ENCODE measurements around the gene PCSK1. TPM values are rescaled to one million over a fixed set of nuclear protein-coding genes. Genes with fewer than 3 reads are reported as not detected.

PCSK1 gene
- total and polyA plus RNA-seq, 2 of the 4 experiments (the other 2 are of a cell fraction), result not detected

- WGBS, 2 experiments (ENCODE audit: extremely low coverage in 2 of 2, insufficient read length in 1 of 2), result 0% methylated on average over 3 of the region's 11 CpGs; no CpG with 5 or more reads in 1 of the 2 experiments
- Histone ChIP-seq H3K9me1 (ENCODE audit: insufficient read depth, low read length) (no peaks in the 10 kb centered on the region), H2BK5ac (ENCODE audit: low read depth, low read length, poor library complexity, severe bottlenecking) (no peak overlapping the region), H3K9me3 (ENCODE audit: control insufficient read depth, insufficient read depth, low read length) (peaks cover 7% of the 10 kb centered on the region; the same call in 1 of the 2 replicates), H3K79me1 (ENCODE audit: low read depth in 1 of 2, low read length in 2 of 2) (no peaks in the 10 kb centered on the region), H3K4me3 (ENCODE audit: insufficient read depth, low read depth, low read length) (no peak overlapping the region), H4K91ac (ENCODE audit: insufficient read depth, low read depth, low read length) (no peak overlapping the region), H2BK120ac (ENCODE audit: low read depth, low read length) (no peak overlapping the region), H2AFZ (replicated peaks; ENCODE audit: low read length, poor library complexity) (peak overlapping the region; percentile 1), H2AK9ac (replicated peaks; ENCODE audit: low read depth, low read length, poor library complexity) (no peak overlapping the region), H3K4me1 (ENCODE audit: control insufficient read depth, insufficient read depth, low read length) (no peaks in the 10 kb centered on the region; the same call in 1 of the 2 replicates), H4K5ac (ENCODE audit: low read depth, low read length) (no peak overlapping the region), H3K14ac (replicated peaks; ENCODE audit: low read depth, low read length) (no peak overlapping the region), H3K27me3 (ENCODE audit: control insufficient read depth, insufficient read depth, low read length) (peaks cover 43% of the 10 kb centered on the region), H3K36me3 (ENCODE audit: control insufficient read depth, insufficient read depth, low read length) (no peaks in the 10 kb centered on the region), H3K9ac (ENCODE audit: low read depth, low read length) (no peak overlapping the region), H2AK5ac (ENCODE audit: low read depth, low read length) (no peak overlapping the region), H3K23ac (ENCODE audit: low read depth, low read length) (no peak overlapping the region), H4K8ac (ENCODE audit: low read depth in 2 of 2, low read length in 2 of 2) (no peak overlapping the region), H3K4ac (ENCODE audit: low read depth, low read length) (no peak overlapping the region), H3K27ac (ENCODE audit: insufficient read depth, low read length) (no peak overlapping the region), H3K56ac (ENCODE audit: extremely low read depth, insufficient read depth, low read length) (no peak overlapping the region), H3K4me2 (ENCODE audit: low read depth, low read length) (no peak overlapping the region), H2BK15ac (ENCODE audit: low read depth, low read length) (no peak overlapping the region), H4K20me1 (ENCODE audit: insufficient read depth, low read length) (no peaks in the 10 kb centered on the region), H3K18ac (ENCODE audit: low read depth, low read length) (no peak overlapping the region), H2BK20ac (ENCODE audit: low read depth, low read length) (no peak overlapping the region)
- no TSS peak for BruUV-seq (replicated peaks)
- dilution Hi-C loops (cut with HindIII; ENCODE audit: low sequenced_read_pairs, unreplicated experiment), result no loop called here
- CTCF ChIA-PET, result no interaction called here
- DNase-seq (peak; percentile 74), ATAC-seq (ENCODE audit: low read depth) (peak; percentile 100)
- no peak for TF ChIP-seq RFX5 (IDR thresholded peaks at IDR 0.05; ENCODE audit: low read depth, low read length)
- no peak for TF ChIP-seq CTCF (conservative IDR thresholded peaks at IDR 0.05; ENCODE audit: low read depth, low read length)
- TF ChIP-seq POLR2A (IDR thresholded peaks at IDR 0.05; ENCODE audit: low read depth, low read length), result no peak
- no peak for TF ChIP-seq SMC3 (IDR thresholded peaks at IDR 0.05; ENCODE audit: low read depth, low read length)
- TF ChIP-seq CHD1 (IDR thresholded peaks at IDR 0.05; ENCODE audit: low read depth, low read length), result no peak
- no peak for TF ChIP-seq NFE2L2 (IDR thresholded peaks at IDR 0.05; ENCODE audit: low read depth, low read length)
- TF ChIP-seq BHLHE40 (IDR thresholded peaks at IDR 0.05; ENCODE audit: low read depth, low read length), result no peak
- TF ChIP-seq RCOR1 (IDR thresholded peaks at IDR 0.05; ENCODE audit: insufficient replicate concordance, low read length), result no peak
- no peak for TF ChIP-seq CEBPB (IDR thresholded peaks at IDR 0.05; ENCODE audit: low read depth, low read length)
- TF ChIP-seq MXI1 (IDR thresholded peaks at IDR 0.05; ENCODE audit: borderline replicate concordance, low read depth, low read length), result no peak
- no peak for TF ChIP-seq RAD21 (IDR thresholded peaks at IDR 0.05; ENCODE audit: low read length)
- no peak for TF ChIP-seq FOS (IDR thresholded peaks at IDR 0.05; ENCODE audit: low read depth, low read length)
- no peak for TF ChIP-seq MAFK (IDR thresholded peaks at IDR 0.05; ENCODE audit: low read depth, low read length)
- no peak for TF ChIP-seq ELK1 (IDR thresholded peaks at IDR 0.05; ENCODE audit: borderline replicate concordance, low read depth, low read length)
- no peak for TF ChIP-seq USF2 (IDR thresholded peaks at IDR 0.05; ENCODE audit: low read depth, low read length)
- TF ChIP-seq MAZ (IDR thresholded peaks at IDR 0.05; ENCODE audit: borderline replicate concordance, low read depth, low read length), result no peak
- POLR2A ChIA-PET (ENCODE audit: unreplicated experiment), result no interaction called here
- intact Hi-C loops (cut with micrococcal nuclease), result no loop called here
- in situ Hi-C loops (cut with MboI; ENCODE audit: low sequenced_read_pairs), result no loop called here
Observed at GRCh38 chr5:96434201-96434645, 1.2 kb upstream of the PCSK1 start.
